ENCODE results near the gene CLIC3. TPM values are rescaled to one million over a fixed set of nuclear protein-coding genes. Genes with fewer than 3 reads are reported as not detected.
A peak's percentile ranks its signal among the peaks of the same experiment; 100 is the strongest.

Gene CLIC3
- total RNA-seq, 2 donors from 2014 or later = 2.6 to 8.5 TPM

GRCh38 chr9:136974817-136975535 is 21.4 kb downstream of the CLIC3 start:
- intact Hi-C loops (cut with DNase I) = no loop called here
- ATAC-seq (peak in 1 of 2 donors; percentile 4), DNase-seq (peak; percentile 71)

- ATAC-seq = no peak
- intact Hi-C loops (cut with DNase I) = no loop called here
- DNase-seq = no peak
Measured at GRCh38 chr9:136973618-136974617, 22.4 kb downstream of the CLIC3 start.

DNA sequence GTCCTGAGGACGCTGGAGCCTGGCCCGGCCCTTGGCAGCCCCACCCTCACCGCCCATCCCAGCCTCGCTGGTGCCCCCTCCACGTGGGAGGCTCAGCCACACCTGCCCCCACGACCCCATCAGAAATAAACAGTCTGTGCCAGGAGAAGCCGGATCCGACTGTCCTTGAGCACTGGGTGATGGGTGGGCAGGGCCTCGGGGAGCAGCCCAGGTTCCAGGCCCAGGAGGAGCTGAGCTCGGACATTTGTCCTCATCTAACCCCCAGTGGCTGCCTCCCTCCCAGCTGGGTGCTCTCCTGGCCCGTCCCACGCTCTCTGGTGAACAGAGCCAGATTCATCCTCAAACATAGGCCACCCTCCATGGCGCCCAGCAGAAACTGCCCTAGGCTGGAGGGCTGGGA is 23.6 kb downstream of the CLIC3 start:
- intact Hi-C loops (cut with DNase I) = no loop called here
- no peak for ATAC-seq
- no peak for DNase-seq

DNA sequence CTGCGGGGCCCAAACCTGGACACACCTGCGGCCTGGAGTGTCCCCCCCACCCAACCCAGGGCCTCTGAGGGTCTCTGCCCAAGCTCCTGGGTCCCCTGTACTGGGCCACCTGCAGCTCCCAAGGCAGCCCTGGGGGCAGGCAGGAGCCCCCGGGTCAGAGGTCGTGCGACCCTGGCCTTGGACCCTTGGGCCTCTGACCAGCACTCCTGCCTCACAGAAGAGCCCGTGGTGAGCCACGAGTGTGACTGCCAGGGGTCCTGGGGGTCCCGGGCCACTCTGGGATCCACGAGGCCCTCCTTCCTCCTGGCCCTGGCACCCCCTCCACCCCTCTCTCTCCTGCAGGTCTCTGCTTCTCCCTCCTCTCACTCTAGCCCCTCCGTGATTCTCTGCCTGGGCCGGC is 24.0 kb downstream of the CLIC3 start:
- intact Hi-C loops (cut with DNase I) = no loop called here
- ATAC-seq (no peak), DNase-seq (no peak)

DNA sequence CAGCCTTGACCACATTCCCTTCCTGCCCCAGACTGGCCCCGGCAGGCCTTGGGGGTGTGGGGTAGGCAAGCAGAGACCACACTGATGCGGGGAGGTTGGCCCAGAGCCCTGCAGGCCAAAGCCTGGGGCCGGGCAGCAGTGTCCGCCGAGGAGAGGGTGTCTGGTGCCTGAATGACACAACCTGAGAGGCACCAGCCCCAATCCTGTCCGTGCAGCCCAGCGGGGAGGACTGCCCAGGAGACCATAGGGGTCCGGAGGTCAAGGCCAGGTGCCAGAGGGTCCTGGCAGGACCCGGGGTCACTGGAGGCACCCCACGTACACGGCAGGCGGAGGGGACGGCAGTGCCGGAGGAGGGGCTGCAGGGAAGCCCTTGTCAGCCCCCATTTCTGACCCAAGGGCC is 24.6 kb downstream of the CLIC3 start:
- DNase-seq = no peak
- ATAC-seq = no peak
- intact Hi-C loops (cut with DNase I) = no loop called here

- DNase-seq = no peak
- intact Hi-C loops (cut with DNase I) = no loop called here
- no peak for ATAC-seq
Measured at GRCh38 chr9:136970361-136970760, 26.0 kb downstream of the CLIC3 start.

GRCh38 chr9:136969774-136970173 is 26.6 kb downstream of the CLIC3 start:
- intact Hi-C loops (cut with DNase I) = no loop called here
- no peak for DNase-seq
- no peak for ATAC-seq

- no peak for ATAC-seq
- DNase-seq = no peak
Measured at GRCh38 chr9:136969150-136969549, 27.2 kb downstream of the CLIC3 start.

DNA sequence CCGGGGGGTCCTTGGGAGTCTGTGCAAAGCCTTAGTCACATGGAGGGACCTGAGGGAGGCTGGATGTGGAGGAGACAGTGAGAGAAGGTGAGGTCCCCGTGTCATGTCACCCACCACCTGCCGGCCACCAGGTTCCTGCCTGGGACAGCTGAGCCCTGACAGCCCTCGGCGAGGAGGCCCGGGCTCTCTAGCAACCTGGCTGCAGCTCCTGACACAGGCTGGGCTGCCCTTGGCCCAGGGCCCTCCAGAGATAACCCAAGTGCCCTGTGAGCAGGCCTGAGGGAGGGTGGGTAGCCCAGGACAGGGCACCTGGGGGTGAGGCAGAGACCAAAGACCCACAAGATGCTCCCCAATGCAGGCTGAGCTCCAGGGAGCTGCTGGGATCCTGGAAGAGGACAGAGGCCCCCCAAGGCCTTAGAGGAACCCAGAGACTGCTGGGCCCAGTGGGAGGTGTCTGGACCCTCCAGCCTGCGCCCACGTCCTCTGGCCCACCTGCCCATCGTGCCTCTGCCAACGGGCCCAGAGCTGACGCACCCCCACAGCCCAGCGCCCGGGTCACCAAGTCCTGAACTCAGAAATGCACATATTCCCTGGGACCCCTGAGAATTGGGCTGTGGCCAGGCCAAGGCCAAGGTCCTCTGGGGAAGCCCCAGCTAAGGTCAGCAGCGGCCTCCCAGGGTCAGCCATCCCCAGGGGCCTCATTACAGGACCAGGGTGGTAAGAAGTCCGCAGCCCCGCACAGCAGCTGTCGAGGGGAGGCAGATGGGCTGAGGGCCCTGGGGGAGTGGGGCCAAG is 27.8 kb downstream of the CLIC3 start:
- intact Hi-C loops (cut with DNase I) = no loop called here
- ATAC-seq = no peak
- DNase-seq = no peak

More at GRCh38 chr9:136969150-136969549, 27.2 kb downstream of the CLIC3 start:
- intact Hi-C loops (cut with DNase I) = no loop called here

GRCh38 chr9:136965771-136966484 is 30.4 kb downstream of the CLIC3 start:
- DNase-seq (no peak), ATAC-seq (peak in 1 of 2 donors; percentile 3)
- intact Hi-C loops (cut with DNase I) = no loop called here

DNA sequence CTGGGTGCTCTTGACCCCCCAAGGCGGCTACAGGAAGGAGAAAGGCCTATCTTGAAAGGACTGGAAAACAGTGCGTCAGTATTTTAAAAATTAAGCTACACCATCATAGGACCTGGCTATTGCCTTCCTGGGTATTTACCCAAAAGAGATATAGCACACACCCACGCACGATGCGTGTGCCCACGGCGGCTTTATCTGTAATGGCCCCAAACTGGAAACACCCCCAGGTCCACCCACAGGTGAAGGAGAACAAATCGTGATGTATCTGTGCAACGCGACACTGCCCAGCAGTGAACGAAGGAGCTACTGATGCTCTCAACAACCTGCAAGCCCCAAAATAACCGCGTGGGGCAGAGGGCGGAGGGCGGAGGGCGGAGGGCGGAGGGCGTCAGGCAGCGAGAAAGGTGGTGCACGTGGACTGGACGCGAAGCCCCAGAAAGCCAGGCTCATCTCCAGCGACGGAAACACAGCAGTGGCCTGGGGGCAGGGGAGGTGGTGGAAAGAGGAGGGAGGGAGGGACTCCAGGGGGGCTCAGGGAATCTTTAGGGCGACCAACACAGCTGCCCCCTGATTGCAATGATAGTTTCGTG is 31.4 kb downstream of the CLIC3 start:
- ATAC-seq (no peak), DNase-seq (no peak)
- intact Hi-C loops (cut with DNase I) = no loop called here

- intact Hi-C loops (cut with DNase I) = no loop called here
- DNase-seq = no peak
- ATAC-seq = no peak
Measured at GRCh38 chr9:136964171-136964689, 32.1 kb downstream of the CLIC3 start.

DNA sequence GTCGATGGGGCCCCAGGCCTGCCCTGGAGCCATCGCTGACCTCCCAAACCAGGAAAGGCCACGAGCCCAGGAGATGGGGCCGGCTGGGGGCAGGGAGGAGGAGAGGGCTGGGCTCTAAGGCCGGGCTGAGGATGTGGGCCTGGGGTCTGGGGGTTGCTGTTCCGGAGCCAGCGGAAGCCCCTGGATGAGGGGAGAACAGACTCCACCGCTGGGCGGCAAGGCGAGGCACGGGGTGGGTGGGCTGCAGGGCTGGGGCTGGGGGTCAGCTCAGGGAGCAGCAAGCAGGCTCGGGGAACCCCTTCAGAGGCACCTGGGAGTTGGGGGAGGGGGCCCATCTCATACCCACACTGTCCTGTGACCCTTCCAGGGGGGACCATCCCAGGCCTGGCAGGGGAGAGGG is 32.6 kb downstream of the CLIC3 start:
- no peak for DNase-seq
- intact Hi-C loops (cut with DNase I) = no loop called here
- ATAC-seq = no peak

GRCh38 chr9:136963341-136963740 is 33.0 kb downstream of the CLIC3 start:
- DNase-seq (no peak), ATAC-seq (no peak)
- intact Hi-C loops (cut with DNase I) = no loop called here

DNA sequence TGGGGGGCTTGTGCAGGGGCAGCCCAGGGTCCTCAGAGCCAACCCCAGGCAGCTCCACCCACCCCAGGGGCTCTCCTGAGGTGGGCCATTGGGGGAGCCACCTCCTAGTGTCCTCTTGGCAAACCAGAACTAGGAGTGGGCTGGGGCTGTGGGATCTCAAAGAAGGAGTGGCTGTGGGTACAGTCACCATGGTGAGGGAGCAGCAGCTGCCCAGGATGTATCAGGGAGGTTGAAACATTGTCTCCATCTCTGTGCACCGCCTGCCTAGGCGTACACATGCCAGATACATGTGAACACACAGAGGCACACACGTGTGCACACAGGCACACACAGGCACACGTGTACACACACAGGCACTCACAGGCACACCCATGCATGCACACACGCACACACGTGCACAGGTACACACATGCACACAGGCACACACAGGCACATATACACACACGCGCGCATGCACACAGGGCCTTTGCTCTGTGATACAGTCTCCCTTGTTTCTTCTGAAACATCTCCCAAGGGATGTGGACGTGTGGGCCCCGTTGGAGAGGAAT is 33.6 kb downstream of the CLIC3 start:
- DNase-seq (no peak), ATAC-seq (no peak)
- intact Hi-C loops (cut with DNase I) = no loop called here

- ATAC-seq (no peak), DNase-seq (no peak)
- intact Hi-C loops (cut with DNase I) = no loop called here
Measured at GRCh38 chr9:136962163-136962562, 34.2 kb downstream of the CLIC3 start.

GRCh38 chr9:136961279-136962065 is 34.9 kb downstream of the CLIC3 start:
- intact Hi-C loops (cut with DNase I) = no loop called here
- ATAC-seq = peak; percentile 79 to 93

More at GRCh38 chr9:136961279-136962065, 34.9 kb downstream of the CLIC3 start:
- peak; percentile 68 for DNase-seq

Measured in left cardiac atrium (tissue), 4 donors.